ENCODE measurements around the gene TMPRSS5.
"Not testable (repeated sequence)": the region's sequence is repeated elsewhere in the genome, so short reads cannot be mapped to it uniquely, and the experiment has no call there.

The TMPRSS5 gene

GRCh38 chr11:113695207-113695606, 10.9 kb downstream of the TMPRSS5 start:
- DNase-seq, result no peak

DNA sequence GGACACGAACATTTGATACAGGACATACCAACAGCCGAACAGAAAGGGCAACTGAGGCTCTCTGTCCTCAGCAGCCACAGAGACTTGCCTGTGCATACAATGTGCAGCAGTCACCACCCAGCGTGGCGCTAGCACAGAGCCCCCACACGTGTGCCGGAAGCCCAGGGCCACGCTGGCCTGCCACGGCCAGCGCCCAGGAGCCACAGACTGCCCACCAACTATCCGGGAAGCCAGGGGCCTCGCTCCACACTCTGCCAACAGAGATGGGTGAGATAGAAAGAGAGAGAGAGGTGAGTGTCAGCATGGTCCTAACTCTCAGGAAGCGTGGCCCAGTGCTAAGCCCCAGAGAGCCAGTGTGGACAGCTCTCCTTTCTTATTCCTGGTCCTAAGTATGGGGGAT, 11.7 kb downstream of the TMPRSS5 start:
- DNase-seq, result no peak

DNA sequence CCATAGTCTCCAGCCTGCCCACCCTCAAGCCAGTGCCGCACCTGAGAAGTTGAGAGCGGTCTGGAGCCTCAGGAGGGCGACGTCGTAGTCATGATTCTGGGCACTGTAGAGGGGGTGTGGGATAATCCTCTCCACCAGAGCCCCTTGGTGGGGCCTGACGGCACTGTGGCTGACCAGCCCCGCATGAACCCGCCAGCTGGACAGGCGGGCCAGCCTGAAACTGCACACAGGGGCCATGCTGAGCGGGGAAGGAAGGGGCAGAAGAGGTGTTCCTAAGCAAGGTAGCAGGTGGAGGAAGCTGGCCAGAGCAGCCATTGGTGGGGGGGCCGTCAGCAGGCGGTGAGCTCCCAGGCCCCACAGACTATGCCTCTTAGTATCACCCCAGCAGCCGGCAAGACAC, 13.1 kb downstream of the TMPRSS5 start:
- no peak for DNase-seq

- DNase-seq, result no peak
Measured at GRCh38 chr11:113690619-113691569, 15.2 kb downstream of the TMPRSS5 start.

DNA sequence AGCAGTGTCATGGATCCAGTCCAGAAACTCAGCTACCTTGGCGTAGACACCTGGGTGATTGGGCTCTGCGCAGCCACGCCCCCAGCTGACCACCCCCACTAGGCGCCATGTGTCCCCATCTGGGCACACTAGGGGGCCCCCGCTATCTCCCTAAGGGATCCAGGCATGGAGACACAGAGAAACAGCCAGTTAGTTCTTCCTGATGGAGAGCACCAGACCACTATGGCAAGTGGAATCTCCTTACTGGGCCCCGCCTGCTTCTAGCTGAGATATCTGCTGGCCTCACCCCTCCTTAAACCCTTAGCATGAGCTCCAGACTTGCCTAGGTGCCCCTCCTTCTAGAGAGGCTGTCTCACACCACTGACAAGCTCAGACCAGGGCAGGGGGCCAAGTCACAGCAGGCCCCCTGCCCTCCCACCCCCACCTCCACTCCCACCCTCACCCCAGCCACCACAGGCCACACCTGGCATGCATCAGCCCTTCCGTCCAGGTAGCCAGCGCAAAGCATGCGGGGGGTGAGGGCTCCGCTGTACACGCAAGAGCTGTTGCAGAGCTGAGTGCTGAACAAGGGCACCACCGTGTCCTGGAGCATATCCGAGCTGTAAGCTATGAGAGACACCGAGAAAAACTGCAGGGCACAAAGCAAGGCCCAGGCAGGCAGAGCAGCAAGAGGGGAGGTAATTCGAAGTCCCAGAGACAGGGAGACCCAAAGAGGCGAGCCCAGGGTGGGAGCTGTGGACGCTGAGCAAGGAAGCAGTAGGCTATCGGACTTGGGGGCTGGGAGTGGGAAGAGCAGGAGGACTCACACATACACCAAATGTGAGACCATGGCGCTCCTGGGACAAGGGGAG, 16.1 kb downstream of the TMPRSS5 start:
- DNase-seq, result no peak

DNA sequence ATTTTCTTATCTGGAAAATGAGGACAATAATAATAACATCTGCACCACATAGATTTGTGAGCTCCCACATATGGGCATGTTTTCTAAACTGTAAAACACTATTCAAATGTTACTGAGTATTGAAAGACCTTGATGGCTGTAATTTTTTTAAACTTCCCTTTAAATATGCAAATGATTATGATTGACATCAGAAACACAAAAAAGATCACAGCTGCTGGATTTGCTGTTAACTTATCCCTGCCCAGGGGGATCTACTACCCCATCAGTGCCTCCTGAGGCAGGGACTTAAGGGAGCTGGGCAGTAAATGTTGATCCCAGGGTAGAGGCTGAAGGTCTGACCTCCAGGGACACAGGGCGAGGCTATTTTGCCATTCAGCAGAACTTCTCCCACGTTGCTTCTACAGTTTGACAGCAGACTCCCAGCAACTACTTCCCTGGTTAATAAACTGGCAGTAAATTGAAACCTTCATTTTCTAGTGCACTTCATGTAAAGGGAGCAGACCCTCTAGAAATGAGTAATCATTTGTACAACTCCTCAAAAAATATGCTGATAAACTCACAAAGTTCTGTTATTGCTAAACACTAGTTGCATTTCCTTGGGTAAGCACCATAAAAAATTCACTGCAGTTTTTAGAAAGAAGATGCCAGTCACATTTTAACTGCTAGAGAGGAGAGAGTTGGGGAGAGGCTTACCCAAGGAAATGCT, 20.3 kb downstream of the TMPRSS5 start:
- no peak for DNase-seq

DNA sequence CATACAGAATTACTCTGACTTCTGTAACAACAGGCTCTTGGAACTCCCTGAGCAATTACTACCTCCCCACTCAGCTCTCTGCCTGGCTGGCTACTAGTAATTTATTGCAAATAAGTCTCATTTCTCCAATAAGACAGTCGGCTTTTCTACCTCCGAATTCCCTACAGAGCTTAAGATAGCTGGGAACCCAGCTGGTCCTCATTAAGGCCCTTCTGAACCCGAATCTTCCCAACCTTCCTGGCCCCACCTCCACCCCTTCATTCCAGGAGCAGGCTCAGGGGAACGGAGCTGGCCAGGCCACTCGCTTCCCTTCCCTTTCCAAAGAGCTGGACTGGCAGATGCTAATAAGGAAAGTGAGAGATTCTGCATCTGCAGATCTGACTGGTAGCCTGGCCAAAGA, 21.6 kb downstream of the TMPRSS5 start:
- DNase-seq, result no peak

- DNase-seq, result no peak
Measured at GRCh38 chr11:113683481-113684046, 22.5 kb downstream of the TMPRSS5 start.

- DNase-seq, result no peak
Measured at GRCh38 chr11:113681711-113682413, 24.2 kb downstream of the TMPRSS5 start.

DNA sequence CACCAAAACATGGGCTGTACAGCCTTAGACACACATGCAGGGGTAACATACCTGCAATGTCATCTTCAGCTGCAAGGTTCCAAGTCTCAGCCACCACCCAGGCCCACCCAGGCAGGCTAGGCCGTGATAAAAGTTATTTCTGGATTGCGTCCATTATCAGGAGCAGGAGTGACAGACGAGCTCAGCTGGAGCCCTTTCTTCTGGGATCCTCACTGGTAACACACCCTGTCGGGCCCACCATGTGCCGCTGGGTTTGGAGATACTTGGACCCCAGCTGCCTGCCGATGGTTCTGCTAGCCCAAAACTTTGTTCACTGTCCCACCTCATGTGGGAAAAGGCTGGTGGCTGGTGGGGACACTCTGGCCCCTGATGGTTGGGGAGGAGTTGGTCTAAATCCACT, 24.8 kb downstream of the TMPRSS5 start:
- DNase-seq, result no peak

DNA sequence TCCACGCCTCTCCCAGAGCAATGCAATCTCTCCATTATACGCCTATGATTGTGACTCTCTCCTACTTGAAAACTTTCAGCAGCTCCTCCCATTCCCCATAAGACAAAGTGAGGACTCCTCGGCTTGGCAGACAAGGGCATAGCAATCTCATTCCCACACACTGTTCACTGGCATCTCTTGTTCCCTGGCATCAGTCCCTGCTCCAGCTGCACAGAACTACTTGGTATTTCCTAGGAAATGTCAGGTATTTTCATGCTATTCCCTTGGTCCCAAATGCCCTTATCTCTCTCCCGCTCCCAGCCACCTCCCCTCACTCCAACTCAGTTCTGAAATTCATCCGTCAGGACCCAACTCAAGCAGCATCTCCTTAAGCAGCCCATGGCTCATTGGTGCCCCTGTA, 28.4 kb downstream of the TMPRSS5 start:
- no peak for DNase-seq

DNA sequence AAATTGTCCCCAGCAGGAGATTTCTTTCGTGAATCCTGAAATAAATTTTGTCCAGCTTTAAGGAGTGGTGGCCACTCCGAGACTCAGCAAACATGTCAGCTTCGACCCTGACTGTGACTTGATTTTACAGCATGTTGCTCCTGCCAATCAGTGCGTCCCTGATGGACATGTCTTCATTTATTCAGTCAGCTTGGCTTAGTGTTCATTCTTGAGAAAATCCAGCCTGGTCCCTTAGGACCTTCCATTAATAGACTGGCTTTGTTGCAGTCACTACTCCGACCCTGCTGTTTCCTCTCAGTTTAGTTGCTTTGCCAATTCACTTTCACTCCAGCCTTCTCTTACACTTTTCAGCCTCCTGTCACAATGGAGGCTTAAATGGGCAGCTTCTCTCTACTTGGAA, 30.5 kb downstream of the TMPRSS5 start:
- no peak for DNase-seq

GRCh38 chr11:113675003-113675561, 31.0 kb downstream of the TMPRSS5 start:
- no peak for DNase-seq

GRCh38 chr11:113674397-113674685, 31.8 kb downstream of the TMPRSS5 start:
- no peak for DNase-seq

GRCh38 chr11:113673550-113674396, 32.3 kb downstream of the TMPRSS5 start:
- no peak for DNase-seq

GRCh38 chr11:113671914-113672313, 34.2 kb downstream of the TMPRSS5 start:
- DNase-seq, result not testable (repeated sequence)

GRCh38 chr11:113670831-113671215, 35.3 kb downstream of the TMPRSS5 start:
- no peak for DNase-seq

DNA sequence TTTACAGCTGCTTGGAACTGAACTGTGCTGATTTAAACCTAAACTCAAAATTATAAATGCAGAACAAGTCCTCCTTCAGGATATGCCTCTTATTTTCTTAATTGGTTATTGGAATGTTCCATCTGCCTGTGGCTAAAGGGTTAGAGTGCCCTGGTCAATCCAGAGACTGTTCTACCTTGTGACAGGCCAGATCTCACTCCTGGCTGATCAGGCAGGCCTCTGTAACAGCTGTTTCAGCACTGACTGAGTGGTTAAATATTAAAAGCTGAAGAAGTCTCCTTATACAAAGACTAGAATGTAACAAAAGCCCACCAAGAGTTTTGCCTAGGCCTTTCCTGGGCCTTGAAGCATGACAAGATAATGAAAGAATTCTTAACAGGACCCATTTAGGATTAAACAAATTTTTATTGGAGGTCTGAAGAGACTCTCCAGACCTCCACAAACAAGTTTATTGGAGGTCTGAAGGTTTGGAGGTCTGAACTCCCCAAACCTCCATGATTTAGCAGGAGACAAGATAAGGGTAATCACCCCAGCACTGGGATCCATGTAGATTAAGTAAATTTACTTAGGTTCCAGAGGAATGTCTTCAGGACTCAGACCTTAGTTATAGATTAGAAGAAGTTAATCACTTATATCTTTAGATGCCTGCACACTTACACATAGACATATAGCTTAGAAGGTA, 35.8 kb downstream of the TMPRSS5 start:
- DNase-seq, result no peak

- no peak for DNase-seq
Measured at GRCh38 chr11:113668255-113668654, 37.9 kb downstream of the TMPRSS5 start.

DNA sequence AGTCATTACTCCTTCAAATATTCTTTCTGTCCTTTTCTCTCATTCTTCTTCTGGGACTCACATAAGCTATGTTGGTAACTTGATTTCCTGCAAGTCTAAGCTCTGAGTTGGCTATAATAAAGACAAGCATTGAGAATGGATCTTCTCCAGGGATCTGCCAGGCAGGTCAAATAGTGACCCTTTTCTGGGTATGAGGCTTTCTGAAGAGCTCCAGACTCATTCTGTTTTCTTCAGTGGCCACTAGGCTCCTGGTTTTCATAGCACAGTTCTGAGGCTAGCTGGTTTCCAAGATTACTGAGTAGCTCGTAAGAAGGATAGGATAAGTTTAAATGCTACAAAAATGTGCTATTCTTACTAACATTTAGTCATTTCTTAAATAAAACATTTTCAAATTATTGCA, 38.3 kb downstream of the TMPRSS5 start:
- DNase-seq, result no peak

DNA sequence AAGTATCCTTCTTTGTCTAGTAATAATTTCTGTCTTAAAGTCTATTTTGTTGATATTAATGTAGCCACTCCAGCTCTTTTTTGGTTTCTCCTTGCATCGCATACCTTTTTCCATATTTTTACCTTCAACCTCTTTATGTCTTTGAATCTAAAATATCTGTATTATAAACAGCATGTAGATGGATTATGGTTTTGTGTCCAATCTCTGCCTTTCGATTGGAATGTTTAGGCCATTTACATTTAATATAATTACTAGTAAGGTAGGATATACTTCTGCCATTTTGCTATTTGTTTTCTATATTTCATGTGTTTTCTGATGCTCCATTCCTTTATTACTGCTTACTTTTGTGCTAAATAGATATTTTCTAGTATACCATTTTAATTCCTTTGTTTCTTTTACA, 39.5 kb downstream of the TMPRSS5 start:
- DNase-seq, result no peak

All from stimulated activated naive CD4-positive, alpha-beta T cell (primary cell).